Mesodermal cell (in vitro differentiated cells): ENCODE measurements around the gene ARID3A.

ENCODE experiments used
- H3K27ac ChIP-seq: 2 replicates; pipeline ENCODE4 v1.7.0; 2013; ENCODE audit warnings: mild to moderate bottlenecking, low read depth, low read length, moderate library complexity; ENCODE audit not compliant: severe bottlenecking
- H3K36me3 ChIP-seq: 2 replicates; pipeline ENCODE4 v1.7.1; 2013; ENCODE audit warnings: mild to moderate bottlenecking, low read length, moderate library complexity; ENCODE audit not compliant: control insufficient read depth, insufficient read depth
- H3K4me1 ChIP-seq: one replicate; pipeline ENCODE4 v1.7.1; 2013; ENCODE audit warnings: mild to moderate bottlenecking, low read length; ENCODE audit not compliant: insufficient read depth, control insufficient read depth, poor library complexity, severe bottlenecking
- H3K4me3 ChIP-seq: 2 replicates; pipeline ENCODE4 v1.7.0; 2013; ENCODE audit warnings: low read length, control low read depth, mild to moderate bottlenecking; ENCODE audit not compliant: insufficient read depth, poor library complexity, severe bottlenecking; ENCODE audit errors: extremely low read depth
- H3K9me3 ChIP-seq: 2 replicates; pipeline ENCODE4 v1.7.1; 2013; ENCODE audit warnings: mild to moderate bottlenecking, low read length, moderate library complexity; ENCODE audit not compliant: control insufficient read depth
- WGBS, 2 experiments: methylation state at CpG; one replicate each; pipeline ENCODE4 v1.1.5; 2013; ENCODE audit warnings: missing lambda C conversion rate in 2 of 2; ENCODE audit not compliant: insufficient coverage in 2 of 2; 5-methylcytosine and 5-hydroxymethylcytosine counted together

ARID3A gene

DNA sequence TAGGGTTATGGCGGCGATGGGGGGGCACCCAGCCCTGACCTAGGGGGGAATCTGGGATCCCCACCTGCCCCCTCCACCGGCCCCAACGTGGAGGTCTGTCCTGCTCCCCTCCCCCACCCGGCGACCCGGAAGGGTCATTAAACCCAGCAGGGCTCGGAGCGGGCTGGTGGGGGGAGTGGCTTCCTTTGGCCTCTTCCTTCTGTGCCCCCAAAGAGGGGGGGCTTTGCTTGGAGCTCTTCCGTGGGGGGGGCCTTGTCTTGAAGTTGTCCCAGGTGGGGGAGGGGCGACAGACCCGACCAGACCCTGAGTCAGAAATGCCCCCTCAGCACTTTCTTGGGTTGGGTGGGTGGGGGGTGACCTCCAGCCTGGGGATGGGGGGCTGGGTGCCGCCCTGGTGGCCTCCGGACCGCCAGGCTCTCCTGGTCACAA is 1.5 kb downstream of the ARID3A start:
- H3K27ac ChIP-seq, result peak overlapping the region; percentile 86
- peak overlapping the region; percentile 99 for H3K4me3 ChIP-seq
- no peaks in the 10 kb centered on the region for H3K9me3 ChIP-seq
- H3K4me1 ChIP-seq, result peaks cover 5% of the 10 kb centered on the region
- peaks cover 47% of the 10 kb centered on the region for H3K36me3 ChIP-seq
- WGBS, 2 experiments, result 2% methylated on average over 6 of the region's 15 CpGs; no CpG with 5 or more reads in 1 of the 2 experiments

- 63 to 85% methylated on average over 6 to 8 of the region's 12 CpGs for WGBS, 2 experiments
- H3K36me3 ChIP-seq, result peaks cover 49% of the 10 kb centered on the region
- H3K27ac ChIP-seq, result peak overlapping the region; percentile 86
- no peaks in the 10 kb centered on the region for H3K9me3 ChIP-seq
- peak overlapping the region; percentile 99 for H3K4me3 ChIP-seq
- peaks cover 10% of the 10 kb centered on the region for H3K4me1 ChIP-seq
Measured at GRCh38 chr19:927780-928401, 2.1 kb downstream of the ARID3A start.

GRCh38 chr19:928471-929202 is 2.8 kb downstream of the ARID3A start:
- no peaks in the 10 kb centered on the region for H3K9me3 ChIP-seq
- peaks cover 16% of the 10 kb centered on the region for H3K4me1 ChIP-seq
- WGBS, 2 experiments, result 90 to 92% methylated on average over 13 to 18 of the region's 18 CpGs
- peak overlapping the region; percentile 86 for H3K27ac ChIP-seq
- H3K36me3 ChIP-seq, result peaks cover 52% of the 10 kb centered on the region
- no peak overlapping the region for H3K4me3 ChIP-seq

DNA sequence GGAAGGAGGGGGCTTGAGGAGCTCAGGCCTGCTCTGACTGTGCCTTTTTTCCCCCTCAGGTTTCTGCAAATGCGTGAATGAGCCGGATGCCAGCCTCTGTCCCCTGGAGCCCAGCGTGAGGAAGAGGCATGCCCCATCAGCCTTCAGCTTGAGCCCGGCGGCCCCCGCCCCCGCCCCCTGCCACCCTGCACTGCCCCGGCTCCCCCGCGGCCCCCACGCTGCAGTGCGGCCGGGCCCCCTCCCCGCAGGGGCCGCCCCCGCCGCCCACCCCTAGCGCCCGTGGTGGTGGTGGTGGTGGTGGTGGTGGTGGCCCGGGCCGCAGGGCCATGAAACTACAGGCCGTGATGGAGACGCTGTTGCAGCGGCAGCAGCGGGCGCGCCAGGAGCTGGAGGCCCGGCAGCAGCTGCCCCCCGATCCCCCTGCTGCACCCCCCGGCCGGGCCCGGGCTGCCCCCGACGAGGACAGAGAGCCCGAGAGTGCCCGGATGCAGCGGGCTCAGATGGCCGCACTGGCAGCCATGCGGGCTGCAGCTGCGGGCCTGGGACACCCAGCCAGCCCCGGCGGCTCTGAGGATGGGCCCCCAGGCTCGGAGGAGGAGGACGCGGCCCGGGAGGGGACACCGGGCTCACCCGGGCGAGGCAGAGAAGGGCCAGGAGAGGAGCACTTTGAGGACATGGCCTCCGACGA is 3.5 kb downstream of the ARID3A start:
- no peaks in the 10 kb centered on the region for H3K9me3 ChIP-seq
- H3K36me3 ChIP-seq, result peaks cover 59% of the 10 kb centered on the region
- H3K4me3 ChIP-seq, result no peak overlapping the region
- 97 to 98% methylated on average over 27 to 29 of the region's 51 CpGs for WGBS, 2 experiments
- H3K4me1 ChIP-seq, result peaks cover 19% of the 10 kb centered on the region
- H3K27ac ChIP-seq, result no peak overlapping the region

DNA sequence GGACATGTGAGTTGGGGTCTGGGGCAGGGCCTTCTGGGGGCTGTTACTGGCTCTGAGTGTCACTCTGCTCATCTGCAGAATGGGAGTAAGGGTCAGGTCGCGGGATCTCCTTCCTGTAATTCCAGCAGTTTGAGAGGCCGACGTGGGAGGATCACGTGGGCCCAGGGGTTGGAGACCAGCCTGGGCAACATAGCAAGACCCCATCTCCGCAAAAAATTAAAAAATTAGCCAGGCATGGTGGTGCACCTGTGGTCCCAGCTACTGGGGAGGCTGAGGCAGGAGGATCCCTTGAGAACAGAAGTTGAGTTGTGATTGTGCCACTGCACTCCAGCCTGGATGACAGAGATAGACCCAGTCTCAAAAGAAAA is 4.0 kb downstream of the ARID3A start:
- peaks cover 22% of the 10 kb centered on the region for H3K4me1 ChIP-seq
- no peak overlapping the region for H3K27ac ChIP-seq
- 86 to 98% methylated on average over 6 of the region's 6 CpGs for WGBS, 2 experiments
- no peak overlapping the region for H3K4me3 ChIP-seq
- H3K9me3 ChIP-seq, result no peaks in the 10 kb centered on the region
- peaks cover 64% of the 10 kb centered on the region for H3K36me3 ChIP-seq

DNA sequence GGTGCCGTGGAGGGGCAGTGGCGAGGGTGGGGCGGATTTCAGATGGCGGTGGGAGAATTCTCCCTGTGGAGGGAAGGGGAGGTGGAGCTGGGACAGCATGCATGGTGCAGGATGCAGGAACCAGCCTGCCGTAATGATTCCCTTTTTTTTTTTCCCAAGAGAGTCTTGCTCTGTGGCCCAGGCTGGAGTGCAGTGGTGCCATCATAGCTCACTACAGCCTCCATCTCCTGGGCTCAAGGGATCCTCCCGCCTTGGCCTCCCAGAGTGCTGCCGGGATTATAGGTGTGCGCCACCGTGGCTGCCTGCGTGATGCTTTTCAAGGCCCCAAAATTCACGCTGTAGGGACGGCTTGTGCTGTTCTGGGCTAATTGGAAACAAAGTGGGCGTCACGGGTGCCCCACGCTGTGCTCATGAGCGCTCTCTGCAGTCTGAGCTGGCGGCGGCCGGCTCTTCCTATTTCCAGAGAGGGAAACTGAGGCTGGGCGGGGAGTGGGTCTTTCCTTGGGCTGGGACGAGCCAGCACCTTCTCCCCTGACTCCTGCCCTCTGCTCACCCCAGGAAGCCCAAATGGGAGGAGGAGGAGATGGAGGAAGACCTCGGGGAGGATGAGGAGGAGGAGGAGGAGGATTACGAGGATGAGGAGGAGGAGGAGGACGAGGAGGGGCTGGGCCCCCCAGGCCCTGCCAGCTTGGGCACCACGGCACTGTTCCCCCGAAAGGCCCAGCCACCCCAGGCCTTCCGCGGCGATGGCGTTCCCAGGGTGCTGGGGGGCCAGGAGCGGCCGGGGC is 6.2 kb downstream of the ARID3A start:
- Histone ChIP-seq H3K27ac (peak overlapping the region; percentile 90), H3K9me3 (no peaks in the 10 kb centered on the region), H3K4me3 (no peak overlapping the region), H3K4me1 (peaks cover 22% of the 10 kb centered on the region), H3K36me3 (peaks cover 81% of the 10 kb centered on the region)
- WGBS, 2 experiments, result 87 to 92% methylated on average over 24 to 30 of the region's 32 CpGs

DNA sequence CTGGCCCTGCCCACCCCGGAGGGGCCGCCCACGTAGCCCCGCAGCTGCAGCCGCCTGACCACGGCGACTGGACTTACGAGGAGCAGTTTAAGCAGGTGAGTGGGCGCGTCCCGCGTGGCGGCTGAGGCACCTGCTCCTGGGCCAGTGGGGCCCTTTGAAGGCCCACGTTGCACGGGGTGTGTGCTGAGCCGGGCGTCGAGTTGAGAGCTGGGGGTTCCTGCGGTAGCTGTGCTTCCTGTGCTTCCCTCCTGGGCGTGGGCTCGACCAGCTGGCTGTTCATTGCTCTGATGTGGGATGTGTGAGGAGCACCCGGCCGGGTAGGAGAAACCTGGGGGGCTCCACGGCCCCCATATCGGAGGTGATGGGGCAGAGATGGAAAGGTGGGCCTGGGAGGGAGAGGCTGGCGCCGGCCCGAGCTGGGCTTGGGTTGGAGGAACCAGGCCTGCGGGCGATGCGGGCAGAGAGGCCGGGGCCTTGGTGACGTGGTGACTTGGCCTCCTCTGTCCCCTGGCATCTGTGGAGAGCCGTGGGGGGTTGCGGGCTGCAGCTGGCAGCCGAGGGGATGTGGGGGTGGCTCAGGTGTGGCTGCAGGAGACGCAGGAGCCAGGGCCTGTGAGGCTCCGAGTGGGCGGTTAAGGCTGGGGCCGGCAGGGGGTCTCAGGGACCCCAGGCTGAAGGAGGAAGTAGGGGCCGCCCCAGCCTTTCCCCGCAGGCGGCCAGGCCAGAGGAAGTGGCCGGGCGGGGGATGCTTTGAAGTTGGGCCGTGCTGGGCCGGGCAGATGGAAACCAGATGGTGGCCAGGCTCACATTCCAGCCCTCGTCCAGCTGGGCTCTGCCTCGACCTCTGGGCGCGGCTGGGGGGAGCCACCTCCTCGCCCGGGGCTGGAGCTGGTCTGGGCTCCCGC is 7.1 kb downstream of the ARID3A start:
- peak overlapping the region; percentile 90 for H3K27ac ChIP-seq
- peaks cover 86% of the 10 kb centered on the region for H3K36me3 ChIP-seq
- no peak overlapping the region for H3K4me3 ChIP-seq
- H3K4me1 ChIP-seq, result peaks cover 22% of the 10 kb centered on the region
- 57 to 67% methylated on average over 41 to 42 of the region's 54 CpGs for WGBS, 2 experiments
- no peaks in the 10 kb centered on the region for H3K9me3 ChIP-seq

DNA sequence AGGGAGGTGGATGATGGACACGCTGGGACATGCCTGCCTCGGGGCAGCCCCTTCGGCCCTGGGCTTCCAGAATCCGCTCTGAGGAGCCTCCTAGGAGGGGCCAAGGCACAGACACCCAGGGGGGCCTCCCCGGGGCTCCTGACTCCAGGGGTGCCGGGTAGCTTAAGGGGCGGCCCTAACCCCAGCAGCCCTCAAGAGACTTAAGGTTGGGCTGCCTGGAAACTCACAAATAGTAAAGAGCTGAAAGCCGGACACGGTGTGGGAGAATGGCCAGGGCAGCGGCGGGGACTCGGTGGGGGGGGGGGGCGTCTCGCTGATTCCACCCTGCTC is 7.7 kb downstream of the ARID3A start:
- WGBS, 2 experiments, result 60 to 70% methylated on average over 7 to 12 of the region's 14 CpGs
- Histone ChIP-seq H3K36me3 (peaks cover 86% of the 10 kb centered on the region), H3K27ac (peak overlapping the region; percentile 90), H3K4me1 (peaks cover 26% of the 10 kb centered on the region), H3K4me3 (no peak overlapping the region), H3K9me3 (no peaks in the 10 kb centered on the region)

GRCh38 chr19:934197-934840 is 8.5 kb downstream of the ARID3A start:
- WGBS, 2 experiments, result 89 to 92% methylated on average over 20 to 29 of the region's 29 CpGs
- H3K4me1 ChIP-seq, result peaks cover 26% of the 10 kb centered on the region
- peaks cover 87% of the 10 kb centered on the region for H3K36me3 ChIP-seq
- peak overlapping the region; percentile 23 for H3K27ac ChIP-seq
- no peaks in the 10 kb centered on the region for H3K9me3 ChIP-seq
- H3K4me3 ChIP-seq, result no peak overlapping the region
